Frontal cortex (tissue), 4 donors: ENCODE results near the gene MBOAT2. TPM values are rescaled to one million over a fixed set of nuclear protein-coding genes. Genes with fewer than 3 reads are reported as not detected.
"Not testable (repeated sequence)": the region's sequence is repeated elsewhere in the genome, so short reads cannot be mapped to it uniquely, and the experiment has no call there.

Source experiments
- DNase-seq, 2 donors: peaks; one replicate each; pipeline ENCODE4 v3.0.0; 2012; ENCODE audit warnings: low spot score in 2 of 2
- FAIRE-seq: peaks from 2 replicates; lab custom pipeline; 2012; peaks lifted over from hg19 to GRCh38; lab: Jason Lieb, UNC
- total RNA-seq: library from RNA; depleted of rRNA; stranded (reverse); fragments of >200 nt; gene quantifications from one replicate; pipeline ENCODE4 v1.2.3, GENCODE V29; 2014
- donor health status: control.
- donor health status: control.
- donor health status: control.

Gene MBOAT2
- total RNA-seq, 1 donor from 2014 or later = 125 TPM

- DNase-seq (no peak), FAIRE-seq (no peak)
Measured at GRCh38 chr2:8966123-8966908, 37.2 kb downstream of the MBOAT2 start.

GRCh38 chr2:8965216-8965969 lies 38.1 kb downstream of the MBOAT2 start:
- FAIRE-seq (no peak), DNase-seq (no peak)

- no peak for DNase-seq
Measured at GRCh38 chr2:8962890-8963289, 40.6 kb downstream of the MBOAT2 start.

GRCh38 chr2:8957628-8958027 lies 45.9 kb downstream of the MBOAT2 start:
- DNase-seq (no peak), FAIRE-seq (no peak)

More at GRCh38 chr2:8962890-8963289, 40.6 kb downstream of the MBOAT2 start:
- FAIRE-seq = no peak

GRCh38 chr2:8956774-8957173 lies 46.7 kb downstream of the MBOAT2 start:
- no peak for FAIRE-seq
- DNase-seq = no peak

- DNase-seq (no peak), FAIRE-seq (no peak)
Measured at GRCh38 chr2:8954990-8955389, 48.5 kb downstream of the MBOAT2 start.

- DNase-seq (no peak), FAIRE-seq (no peak)
Measured at GRCh38 chr2:8953525-8953924, 50.0 kb downstream of the MBOAT2 start.

GRCh38 chr2:8939486-8940114 lies 63.9 kb downstream of the MBOAT2 start:
- FAIRE-seq = no peak
- no peak for DNase-seq

- DNase-seq = no peak
- no peak for FAIRE-seq
Measured at GRCh38 chr2:8938384-8938783, 65.1 kb downstream of the MBOAT2 start.

GRCh38 chr2:8935982-8936381 lies 67.5 kb downstream of the MBOAT2 start:
- FAIRE-seq (no peak), DNase-seq (no peak)

GRCh38 chr2:8934338-8934737 lies 69.1 kb downstream of the MBOAT2 start:
- FAIRE-seq = no peak
- no peak for DNase-seq

- DNase-seq (no peak), FAIRE-seq (no peak)
Measured at GRCh38 chr2:8932702-8933101, 70.8 kb downstream of the MBOAT2 start.

GRCh38 chr2:8930185-8930584 lies 73.3 kb downstream of the MBOAT2 start:
- not testable (repeated sequence) for FAIRE-seq, DNase-seq

GRCh38 chr2:8929128-8929527 lies 74.4 kb downstream of the MBOAT2 start:
- FAIRE-seq (no peak), DNase-seq (no peak)

- peak; percentile 5 to 16 for DNase-seq
- no peak for FAIRE-seq
Measured at GRCh38 chr2:8927510-8928455, 75.7 kb downstream of the MBOAT2 start.

- FAIRE-seq = no peak
Measured at GRCh38 chr2:8926356-8926755, 77.1 kb downstream of the MBOAT2 start.

GRCh38 chr2:8925411-8925810 lies 78.1 kb downstream of the MBOAT2 start:
- DNase-seq (no peak), FAIRE-seq (no peak)

More at GRCh38 chr2:8926356-8926755, 77.1 kb downstream of the MBOAT2 start:
- peak; percentile 16 to 18 for DNase-seq

- DNase-seq = no peak
- no peak for FAIRE-seq
Measured at GRCh38 chr2:8923183-8923582, 80.3 kb downstream of the MBOAT2 start.

GRCh38 chr2:8922431-8922830 lies 81.1 kb downstream of the MBOAT2 start:
- no peak for FAIRE-seq
- DNase-seq = no peak

GRCh38 chr2:8918412-8918811 lies 85.1 kb downstream of the MBOAT2 start:
- no peak for FAIRE-seq

More at GRCh38 chr2:8918412-8918811, 85.1 kb downstream of the MBOAT2 start:
- no peak for DNase-seq
